Measurements from ENCODE around the gene GIPR.

DNA sequence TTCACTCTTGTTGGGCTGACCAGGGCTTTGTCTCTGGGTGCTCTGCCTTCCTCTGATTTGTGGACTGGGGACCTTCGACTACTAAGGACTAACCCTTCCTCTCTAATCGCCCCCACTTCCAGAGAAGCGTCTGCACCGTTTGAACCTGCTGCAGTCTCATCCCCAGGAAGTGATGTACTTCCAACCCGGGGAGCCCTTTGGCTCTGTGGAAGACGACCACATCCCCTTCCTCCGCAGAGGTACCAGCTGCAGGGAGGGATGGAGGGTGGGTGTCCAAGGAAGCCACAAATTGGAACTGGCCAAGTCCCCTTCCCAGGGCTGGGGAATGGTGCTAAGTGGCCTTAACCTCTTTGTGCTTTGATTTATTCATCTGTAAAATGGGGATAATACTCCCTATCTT is 33.7 kb downstream of the GIPR start:
- TF ChIP-seq, protein P1, sequence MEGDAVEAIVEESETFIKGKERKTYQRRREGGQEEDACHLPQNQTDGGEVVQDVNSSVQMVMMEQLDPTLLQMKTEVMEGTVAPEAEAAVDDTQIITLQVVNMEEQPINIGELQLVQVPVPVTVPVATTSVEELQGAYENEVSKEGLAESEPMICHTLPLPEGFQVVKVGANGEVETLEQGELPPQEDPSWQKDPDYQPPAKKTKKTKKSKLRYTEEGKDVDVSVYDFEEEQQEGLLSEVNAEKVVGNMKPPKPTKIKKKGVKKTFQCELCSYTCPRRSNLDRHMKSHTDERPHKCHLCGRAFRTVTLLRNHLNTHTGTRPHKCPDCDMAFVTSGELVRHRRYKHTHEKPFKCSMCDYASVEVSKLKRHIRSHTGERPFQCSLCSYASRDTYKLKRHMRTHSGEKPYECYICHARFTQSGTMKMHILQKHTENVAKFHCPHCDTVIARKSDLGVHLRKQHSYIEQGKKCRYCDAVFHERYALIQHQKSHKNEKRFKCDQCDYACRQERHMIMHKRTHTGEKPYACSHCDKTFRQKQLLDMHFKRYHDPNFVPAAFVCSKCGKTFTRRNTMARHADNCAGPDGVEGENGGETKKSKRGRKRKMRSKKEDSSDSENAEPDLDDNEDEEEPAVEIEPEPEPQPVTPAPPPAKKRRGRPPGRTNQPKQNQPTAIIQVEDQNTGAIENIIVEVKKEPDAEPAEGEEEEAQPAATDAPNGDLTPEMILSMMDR (conservative IDR thresholded peaks at IDR 0.05; ENCODE audit: low read depth in 2 of 2) = no peak
- TF ChIP-seq POLR2AphosphoS5 (IDR thresholded peaks at IDR 0.05; ENCODE audit: low read depth) (no peak), JUNB (IDR thresholded peaks at IDR 0.05; ENCODE audit: unreplicated experiment) (no peak), EZH2phosphoT487 (IDR thresholded peaks at IDR 0.05; ENCODE audit: unreplicated experiment) (no peak), EZH2 (IDR thresholded peaks at IDR 0.05; ENCODE audit: low read depth, unreplicated experiment) (no peak), STAT1 (IDR thresholded peaks at IDR 0.05; ENCODE audit: unreplicated experiment) (no peak), CREB1 (CRISPR knock-in tag; IDR thresholded peaks at IDR 0.05; ENCODE audit: low read depth) (no peak), ZNF331 (CRISPR knock-in tag; IDR thresholded peaks at IDR 0.05; ENCODE audit: low read depth) (no peak)
- TF ChIP-seq, protein P2, sequence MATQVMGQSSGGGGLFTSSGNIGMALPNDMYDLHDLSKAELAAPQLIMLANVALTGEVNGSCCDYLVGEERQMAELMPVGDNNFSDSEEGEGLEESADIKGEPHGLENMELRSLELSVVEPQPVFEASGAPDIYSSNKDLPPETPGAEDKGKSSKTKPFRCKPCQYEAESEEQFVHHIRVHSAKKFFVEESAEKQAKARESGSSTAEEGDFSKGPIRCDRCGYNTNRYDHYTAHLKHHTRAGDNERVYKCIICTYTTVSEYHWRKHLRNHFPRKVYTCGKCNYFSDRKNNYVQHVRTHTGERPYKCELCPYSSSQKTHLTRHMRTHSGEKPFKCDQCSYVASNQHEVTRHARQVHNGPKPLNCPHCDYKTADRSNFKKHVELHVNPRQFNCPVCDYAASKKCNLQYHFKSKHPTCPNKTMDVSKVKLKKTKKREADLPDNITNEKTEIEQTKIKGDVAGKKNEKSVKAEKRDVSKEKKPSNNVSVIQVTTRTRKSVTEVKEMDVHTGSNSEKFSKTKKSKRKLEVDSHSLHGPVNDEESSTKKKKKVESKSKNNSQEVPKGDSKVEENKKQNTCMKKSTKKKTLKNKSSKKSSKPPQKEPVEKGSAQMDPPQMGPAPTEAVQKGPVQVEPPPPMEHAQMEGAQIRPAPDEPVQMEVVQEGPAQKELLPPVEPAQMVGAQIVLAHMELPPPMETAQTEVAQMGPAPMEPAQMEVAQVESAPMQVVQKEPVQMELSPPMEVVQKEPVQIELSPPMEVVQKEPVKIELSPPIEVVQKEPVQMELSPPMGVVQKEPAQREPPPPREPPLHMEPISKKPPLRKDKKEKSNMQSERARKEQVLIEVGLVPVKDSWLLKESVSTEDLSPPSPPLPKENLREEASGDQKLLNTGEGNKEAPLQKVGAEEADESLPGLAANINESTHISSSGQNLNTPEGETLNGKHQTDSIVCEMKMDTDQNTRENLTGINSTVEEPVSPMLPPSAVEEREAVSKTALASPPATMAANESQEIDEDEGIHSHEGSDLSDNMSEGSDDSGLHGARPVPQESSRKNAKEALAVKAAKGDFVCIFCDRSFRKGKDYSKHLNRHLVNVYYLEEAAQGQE (IDR thresholded peaks at IDR 0.05; ENCODE audit: unreplicated experiment) = no peak
- TF ChIP-seq, protein P3, sequence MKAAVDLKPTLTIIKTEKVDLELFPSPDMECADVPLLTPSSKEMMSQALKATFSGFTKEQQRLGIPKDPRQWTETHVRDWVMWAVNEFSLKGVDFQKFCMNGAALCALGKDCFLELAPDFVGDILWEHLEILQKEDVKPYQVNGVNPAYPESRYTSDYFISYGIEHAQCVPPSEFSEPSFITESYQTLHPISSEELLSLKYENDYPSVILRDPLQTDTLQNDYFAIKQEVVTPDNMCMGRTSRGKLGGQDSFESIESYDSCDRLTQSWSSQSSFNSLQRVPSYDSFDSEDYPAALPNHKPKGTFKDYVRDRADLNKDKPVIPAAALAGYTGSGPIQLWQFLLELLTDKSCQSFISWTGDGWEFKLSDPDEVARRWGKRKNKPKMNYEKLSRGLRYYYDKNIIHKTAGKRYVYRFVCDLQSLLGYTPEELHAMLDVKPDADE (IDR thresholded peaks at IDR 0.05) = no peak

Data from GM23338 (cell line).